Measurements from ENCODE around the gene PLEKHM3.

GRCh38 chr2:207901401-207901800 lies 123.9 kb downstream of the PLEKHM3 start:
- TF ChIP-seq CTCF (IDR thresholded peaks at IDR 0.05 in 4 of 5, conservative IDR thresholded peaks at IDR 0.05 in 1 of 5) = no peak
- TF ChIP-seq POLR2A (IDR thresholded peaks at IDR 0.05) = no peak

Measured in gastrocnemius medialis (tissue), 4 donors.